B cell (primary cell): ENCODE data around the gene NANOS3. TPM values are rescaled to one million over a fixed set of nuclear protein-coding genes. Genes with fewer than 3 reads are reported as not detected.

Experiments used
- ATAC-seq: fragments of 200-7000 bp; cut with Tn5 transposase; one replicate; pipeline ENCODE4 v1.10.0; 2021; ENCODE audit warnings: low read depth, mild to moderate bottlenecking, moderate number of reproducible peaks, moderate library complexity
- CTCF ChIA-PET: fragments of 350-600 bp; sonication (Branson Sonifier 250); formaldehyde crosslinking; loops from one replicate; lab custom pipeline; 2021; ENCODE audit warnings: antibody characterized with exemption, inconsistent platforms; lab: Charles Lee
- POLR2A ChIA-PET: fragments of 350-600 bp; sonication (Branson Sonifier 250); formaldehyde crosslinking; loops from one replicate; lab custom pipeline; 2021; ENCODE audit warnings: antibody characterized with exemption; lab: Charles Lee
- DNase-seq: peaks from one replicate; pipeline ENCODE4 v3.0.0; 2013
- H2AFZ ChIP-seq: 2 replicates; pipeline ENCODE4 v1.6.1; 2012; ENCODE audit warnings: mild to moderate bottlenecking, low read depth, low read length; ENCODE audit not compliant: insufficient read depth, poor library complexity, severe bottlenecking
- H3K27ac ChIP-seq, 2 donors: 1 replicate in 1 of 2; 2 replicates in 1 of 2; pipeline ENCODE4 v1.5.1; 2012 to 2013; ENCODE audit warnings: low read length in 2 of 2, mild to moderate bottlenecking in 2 of 2, moderate library complexity in 1 of 2
- H3K27me3 ChIP-seq, 4 experiments: fragments of 200-600 bp in 1 of 4; sonication (generic) in 1 of 4; replicated peaks in 1 of 4; 1 replicate in 2 of 4; 2 replicates in 2 of 4; pipeline versions ENCODE4 v1.6.1 to v1.7.0; 2013 to 2016; ENCODE audit warnings: low read length in 3 of 4, mild to moderate bottlenecking in 2 of 4, mixed read lengths in 1 of 4, moderate library complexity in 1 of 4; ENCODE audit not compliant: insufficient read depth in 4 of 4, control insufficient read depth in 3 of 4; ENCODE audit errors: control extremely low read depth in 1 of 4
- H3K36me3 ChIP-seq, 2 experiments: replicated peaks in 1 of 2; 1 replicate in 1 of 2; 2 replicates in 1 of 2; pipeline versions ENCODE4 v1.6.1 to v1.7.1; 2013; ENCODE audit warnings: low read length in 1 of 2; ENCODE audit not compliant: insufficient read depth in 2 of 2, control insufficient read depth in 1 of 2; ENCODE audit errors: control extremely low read depth in 1 of 2, extremely low read depth in 1 of 2
- H3K4me1 ChIP-seq, 2 donors: fragments of 200-600 bp in 1 of 2; sonication (generic) in 1 of 2; 1 replicate in 1 of 2; 2 replicates in 1 of 2; pipeline versions ENCODE4 v1.5.1 to v1.6.1; 2013 to 2017; ENCODE audit warnings: low read length in 2 of 2; ENCODE audit not compliant: control insufficient read depth in 2 of 2, insufficient read depth in 2 of 2
- H3K4me2 ChIP-seq: replicated peaks from 2 replicates; pipeline ENCODE3; 2012; ENCODE audit warnings: mild to moderate bottlenecking, low read depth, low read length; ENCODE audit not compliant: poor library complexity, severe bottlenecking
- H3K4me3 ChIP-seq, 5 experiments: fragments of 200-600 bp in 1 of 5; sonication (generic) in 1 of 5; 1 replicate in 3 of 5; 2 replicates in 2 of 5; pipeline versions ENCODE4 v1.5.1 to v1.7.0; 2011 to 2016; ENCODE audit warnings: low read length in 4 of 5, mild to moderate bottlenecking in 4 of 5, low read depth in 2 of 5, control low read depth in 1 of 5, moderate library complexity in 1 of 5; ENCODE audit not compliant: insufficient read depth in 1 of 5; ENCODE audit errors: control extremely low read depth in 1 of 5, extremely low read depth in 1 of 5
- H3K79me2 ChIP-seq: fragments of 200-600 bp; sonication (generic); one replicate; pipeline ENCODE4 v1.6.0; 2016; ENCODE audit warnings: low read length; ENCODE audit not compliant: control insufficient read depth, insufficient read depth
- H3K9ac ChIP-seq: fragments of 200-600 bp; sonication (generic); 2 replicates; pipeline ENCODE4 v1.6.1; 2017; ENCODE audit warnings: mild to moderate bottlenecking, low read length, moderate library complexity
- H3K9me3 ChIP-seq, 3 donors: one replicate each; pipeline versions ENCODE4 v1.6.1 to v1.7.1; 2013; ENCODE audit warnings: low read length in 2 of 3; ENCODE audit not compliant: control insufficient read depth in 2 of 3, insufficient read depth in 1 of 3; ENCODE audit errors: control extremely low read depth in 1 of 3
- H4K20me1 ChIP-seq: 2 replicates; pipeline ENCODE4 v1.6.0; 2012; ENCODE audit warnings: mild to moderate bottlenecking, low read length; ENCODE audit not compliant: insufficient read depth, control insufficient read depth, poor library complexity, severe bottlenecking
- H3K27ac Mint-ChIP-seq: one replicate; pipeline ENCODE4 v1.8.0; 2021; ENCODE audit warnings: mixed read lengths
- H3K27me3 Mint-ChIP-seq: one replicate; pipeline ENCODE4 v1.8.0; 2021; ENCODE audit warnings: mixed read lengths
- H3K4me1 Mint-ChIP-seq: one replicate; pipeline ENCODE4 v1.8.0; 2021; ENCODE audit warnings: mixed read lengths
- H3K4me3 Mint-ChIP-seq: one replicate; pipeline ENCODE4 v1.8.0; 2021; ENCODE audit warnings: mixed read lengths
- H3K9me3 Mint-ChIP-seq: one replicate; pipeline ENCODE4 v1.8.0; 2022; ENCODE audit warnings: mixed read lengths; ENCODE audit not compliant: insufficient read depth
- CTCF ChIP-seq: fragments of 200-600 bp; IDR thresholded peaks from one replicate; pipeline ENCODE4 v1.8.0; 2022; ENCODE audit warnings: antibody characterized with exemption, mild to moderate bottlenecking
- EZH2 ChIP-seq: IDR thresholded peaks from 2 replicates; pipeline ENCODE4 v1.6.1; 2012; ENCODE audit warnings: borderline replicate concordance, low read depth, mild to moderate bottlenecking, moderate library complexity, low read length; ENCODE audit not compliant: insufficient read depth, poor library complexity, severe bottlenecking
- WGBS: methylation state at CpG from one replicate; pipeline ENCODE4 v1.1.5; 2013; ENCODE audit warnings: missing lambda C conversion rate; ENCODE audit not compliant: insufficient coverage; 5-methylcytosine and 5-hydroxymethylcytosine counted together
- intact Hi-C: fragments of 100-400 bp; cut with micrococcal nuclease; formaldehyde crosslinking; loops from one replicate; pipeline ENCODE4 v1.10.0; 2022
- polyA plus RNA-seq: library from polyadenylated mRNA; depleted of rRNA; stranded (reverse); fragments of >200 nt; gene quantifications from 2 replicates; pipeline ENCODE4 v1.2.3, GENCODE V29; 2012
- total RNA-seq, 2 donors: library from RNA; stranded (reverse); fragments of 120-200 nt in 1 of 2; gene quantifications; 1 replicate in 1 of 2; 2 replicates in 1 of 2; pipeline versions ENCODE4 v1.2.3 to v1.2.4, GENCODE V29; 2013 to 2022

The NANOS3 gene
- total and polyA plus RNA-seq, 2 donors (not counting 1 experiment from before 2014, with no cell fraction given): 0.49 TPM; not detected in 1

- CTCF ChIA-PET: interaction anchor here (1.0 to 2.9 kb wide), 4 partner anchors 9 to 56 kb away, joined by 3 to 12 read pairs (median 4); no protein-coding TSS in a partner anchor
- peaks cover 32% of the 10 kb centered on the region for H3K79me2 ChIP-seq
- 46% methylated on average over 17 of the region's 23 CpGs for WGBS
Observed at GRCh38 chr19:13840305-13841085, 36.4 kb upstream of the NANOS3 start.

More at GRCh38 chr19:13840305-13841085, 36.4 kb upstream of the NANOS3 start:
- Histone ChIP-seq H3K4me3 (peak overlapping the region; percentile 49 to 75 (median 64)), H2AFZ (no peak overlapping the region), H3K4me1 (peaks cover 74 to 87% of the 10 kb centered on the region in 2 donors), H3K27me3 (no peaks in the 10 kb centered on the region), H3K9me3 (no peaks in the 10 kb centered on the region), H4K20me1 (peaks cover 9% of the 10 kb centered on the region), H3K36me3 (no peaks in the 10 kb centered on the region), H3K27ac (peak overlapping the region; percentile 93 to 94), H3K4me2 (peak overlapping the region; percentile 97), H3K9ac (peak overlapping the region; percentile 77)
- peaks cover 71% of the 10 kb centered on the region for H3K4me1 Mint-ChIP-seq
- peak overlapping the region; percentile 95 for H3K27ac Mint-ChIP-seq
- POLR2A ChIA-PET: interaction anchor here (0.6 to 3.7 kb wide), 8 partner anchors 46 to 1478 kb away, joined by 3 to 14 read pairs (median 4); partner anchors contain the start of gene ZSWIM4
- peak; percentile 64 for DNase-seq
- no peaks in the 10 kb centered on the region for H3K9me3 Mint-ChIP-seq
- no peak for ATAC-seq
- intact Hi-C loops: no loop called here
- H3K27me3 Mint-ChIP-seq: no peaks in the 10 kb centered on the region
- TF ChIP-seq EZH2: no peak
- no peak for TF ChIP-seq CTCF
- peak overlapping the region; percentile 88 for H3K4me3 Mint-ChIP-seq
